GM20431 (cell line): ENCODE measurements around the gene F11.
"Not testable (repeated sequence)": the region's sequence is repeated elsewhere in the genome, so short reads cannot be mapped to it uniquely, and the experiment has no call there.

Experiments
- in situ Hi-C: fragments of 300-500 bp; cut with MseI, MboI; formaldehyde crosslinking; loops from one replicate; pipeline ENCODE4 v1.15.0; 2020; ENCODE audit warnings: low sequenced_read_pairs; ENCODE audit not compliant: unreplicated experiment

F11 gene

DNA sequence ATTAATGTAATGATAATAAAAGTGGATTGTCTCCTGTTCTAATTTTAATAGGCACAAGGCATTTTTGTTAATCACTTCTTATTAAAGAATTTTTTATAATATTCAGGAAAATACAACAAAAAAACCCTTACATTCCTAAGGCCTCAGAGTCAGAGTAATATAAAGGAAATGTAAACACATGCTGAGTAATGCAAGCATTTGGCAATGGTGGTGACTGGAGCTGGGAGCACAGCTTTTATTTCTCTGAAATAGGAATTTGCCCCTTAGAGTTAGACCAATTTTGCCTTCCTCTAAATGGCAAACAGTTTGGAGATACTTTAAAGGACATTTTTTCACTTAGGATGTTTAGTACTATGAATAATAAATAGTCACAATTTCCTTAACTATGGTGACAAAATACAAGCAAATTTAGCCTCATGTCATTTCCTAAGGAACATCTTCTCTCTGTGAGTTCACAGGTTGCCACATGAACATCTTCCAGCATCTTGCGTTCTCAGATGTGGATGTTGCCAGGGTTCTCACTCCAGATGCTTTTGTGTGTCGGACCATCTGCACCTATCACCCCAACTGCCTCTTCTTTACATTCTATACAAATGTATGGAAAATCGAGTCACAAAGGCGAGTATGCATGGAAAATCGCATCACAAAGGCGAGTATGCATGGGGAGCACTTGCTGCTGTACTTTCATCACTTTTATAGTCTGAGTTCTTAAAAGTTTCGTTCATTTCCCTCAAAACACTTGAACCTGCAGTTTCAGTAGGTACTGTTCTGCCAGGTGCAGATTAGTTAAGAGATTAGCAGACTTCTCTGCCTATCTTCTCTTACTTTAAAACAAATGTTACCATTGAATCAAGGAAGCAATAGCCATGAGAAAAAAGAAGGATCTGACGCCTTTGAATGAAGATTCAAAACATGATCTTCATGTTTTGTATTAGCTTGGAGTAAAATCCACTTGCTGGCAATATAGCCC lies 15.9 kb upstream of the F11 start:
- in situ Hi-C loops: no loop called here

DNA sequence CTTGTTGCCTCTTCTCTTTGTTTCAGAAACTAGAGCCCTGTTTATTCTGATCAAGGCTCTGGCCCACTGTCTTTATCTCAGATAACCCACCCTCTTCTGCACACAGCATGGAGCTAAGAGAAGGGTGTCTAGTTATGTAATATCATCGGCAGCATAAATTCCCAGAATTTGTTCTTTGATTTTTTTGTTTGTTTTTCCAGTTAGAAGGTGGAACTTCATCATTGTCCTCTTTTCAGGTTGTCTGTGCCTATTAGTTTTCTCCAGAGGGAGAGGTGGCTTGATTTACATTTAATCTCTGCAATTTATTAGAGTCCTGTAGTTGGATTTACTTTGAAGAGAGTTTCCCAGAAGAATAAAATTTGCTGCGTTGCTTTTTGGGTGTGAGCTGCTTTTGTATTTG lies 15.2 kb upstream of the F11 start:
- in situ Hi-C loops: no loop called here

DNA sequence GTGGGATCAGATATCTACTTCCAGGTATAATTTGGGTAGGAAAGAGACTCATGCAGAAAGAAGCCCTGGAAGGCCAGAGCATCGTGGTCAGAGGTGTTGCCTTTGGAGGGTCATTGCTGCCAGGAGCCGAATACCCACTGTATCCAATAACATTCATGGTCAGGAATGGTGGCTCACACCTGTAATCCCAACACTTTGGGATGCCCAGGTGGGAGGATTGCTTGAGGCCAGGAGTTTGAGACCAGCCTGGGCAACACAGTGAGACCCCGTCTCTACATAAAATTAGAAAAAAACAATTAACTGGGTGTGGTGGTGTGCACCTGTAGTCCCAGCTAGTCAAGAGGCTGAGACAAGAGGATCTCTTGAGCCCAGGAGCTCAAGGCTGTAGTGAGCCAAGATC lies 10.9 kb upstream of the F11 start:
- in situ Hi-C loops: no loop called here

DNA sequence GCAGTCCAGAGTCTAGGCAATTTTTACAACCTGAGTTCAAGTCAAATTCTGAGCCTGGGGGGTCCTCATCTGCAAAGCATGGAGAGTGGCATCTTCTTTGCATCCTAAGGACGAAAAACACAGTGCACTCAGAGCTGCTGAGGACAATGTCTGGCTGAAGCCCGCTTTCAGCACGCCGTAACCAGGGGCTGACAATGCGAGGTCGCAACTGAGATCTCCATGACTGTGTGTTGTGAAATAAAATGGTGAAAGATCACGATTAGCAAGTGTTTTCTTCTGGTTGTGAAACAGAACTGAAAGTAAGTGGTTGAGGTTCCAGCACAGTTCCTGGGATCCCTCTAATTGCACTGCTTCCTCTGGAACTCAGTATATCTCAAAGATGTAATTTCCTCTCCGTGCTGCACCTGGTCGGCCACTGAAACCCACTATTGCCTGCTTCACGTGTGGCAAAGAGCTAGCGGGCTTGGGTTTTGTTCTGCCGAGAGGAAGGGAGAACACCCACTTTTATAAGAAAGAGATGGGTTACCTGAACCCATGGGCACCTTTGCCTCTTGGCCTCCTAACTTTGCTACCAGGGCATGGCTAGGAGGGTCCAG lies 7.7 kb upstream of the F11 start:
- in situ Hi-C loops: no loop called here

DNA sequence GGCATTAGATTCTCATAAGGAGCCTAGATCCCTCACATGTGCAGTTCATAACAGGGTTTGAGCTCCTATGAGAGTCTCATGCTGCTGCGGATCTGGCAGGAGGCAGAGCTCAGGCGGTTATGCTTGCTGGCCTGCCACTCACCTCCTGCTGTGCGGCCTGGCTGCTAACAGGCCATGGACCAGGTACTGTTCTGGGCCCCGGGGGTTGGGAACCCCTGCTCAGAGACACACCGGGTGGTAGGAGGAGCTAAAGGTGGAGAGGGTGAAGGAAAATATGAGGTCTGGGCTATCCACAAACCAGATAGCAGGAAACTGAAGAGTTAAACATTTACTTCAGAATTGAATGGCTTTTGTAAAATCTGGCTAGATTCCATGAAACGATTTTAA lies 5.9 kb upstream of the F11 start:
- in situ Hi-C loops: no loop called here

DNA sequence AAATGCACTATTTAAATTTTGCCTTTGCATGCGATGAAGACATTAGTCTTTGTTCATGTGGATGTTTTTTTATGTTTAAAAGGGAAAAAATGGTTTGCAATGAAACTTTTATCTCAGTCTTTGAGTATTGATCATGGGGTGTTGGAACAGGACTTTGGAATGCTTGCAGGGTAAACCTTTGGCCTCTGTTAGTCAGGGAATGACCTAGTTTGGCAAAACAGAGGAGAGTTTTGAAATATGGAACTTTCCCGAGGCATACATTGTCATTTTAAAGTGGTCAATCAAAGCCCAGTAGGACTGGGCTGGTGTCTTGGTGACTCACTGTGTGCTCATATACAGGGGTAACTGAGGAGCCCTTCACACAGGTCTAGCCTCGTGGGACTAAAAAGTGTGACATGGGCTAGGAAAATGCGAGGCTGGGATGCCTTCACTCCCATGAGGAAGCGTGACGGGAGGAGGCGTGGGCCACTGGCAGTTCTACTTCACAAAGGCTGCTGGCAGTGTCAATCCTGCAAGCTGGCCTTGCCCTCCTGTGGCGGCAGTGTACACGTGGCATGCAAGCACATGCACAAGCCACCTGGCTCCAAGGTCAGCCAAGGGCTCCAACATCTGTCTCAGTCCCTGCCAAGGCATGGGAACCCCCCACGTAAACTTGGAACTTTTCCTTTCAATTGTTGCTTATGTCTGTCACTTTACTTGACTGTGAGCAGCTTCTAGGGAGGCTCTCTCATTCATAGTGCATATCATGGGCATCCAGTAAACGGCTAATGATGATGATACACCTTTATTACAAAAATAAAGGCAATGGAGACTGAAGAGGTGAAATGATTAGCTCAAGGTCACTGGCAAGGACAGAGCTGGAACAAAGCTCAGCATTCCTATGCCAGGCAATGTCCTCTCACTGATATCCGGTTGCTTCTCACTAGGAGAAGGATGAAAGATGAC lies 5.2 kb upstream of the F11 start:
- in situ Hi-C loops: no loop called here

DNA sequence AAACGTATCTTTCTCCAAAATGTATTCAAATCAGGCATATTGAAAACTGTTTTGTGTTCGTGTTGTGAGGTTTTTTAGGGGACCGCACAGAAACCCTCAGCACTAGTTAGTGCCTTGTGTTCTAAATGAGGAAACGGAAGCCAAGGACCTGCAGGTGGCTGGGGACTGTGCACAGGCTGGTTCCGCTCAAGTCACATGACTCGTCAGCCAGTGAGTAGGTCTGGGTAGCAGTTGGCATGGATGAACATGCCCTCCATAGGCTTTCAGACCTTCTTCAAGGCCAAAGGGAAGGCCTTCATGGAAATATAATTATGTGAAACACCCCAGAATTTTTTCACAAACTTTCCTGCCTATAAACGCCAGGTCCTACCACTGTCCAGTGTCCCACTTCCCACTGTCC lies 1.3 kb upstream of the F11 start:
- in situ Hi-C loops: no loop called here

DNA sequence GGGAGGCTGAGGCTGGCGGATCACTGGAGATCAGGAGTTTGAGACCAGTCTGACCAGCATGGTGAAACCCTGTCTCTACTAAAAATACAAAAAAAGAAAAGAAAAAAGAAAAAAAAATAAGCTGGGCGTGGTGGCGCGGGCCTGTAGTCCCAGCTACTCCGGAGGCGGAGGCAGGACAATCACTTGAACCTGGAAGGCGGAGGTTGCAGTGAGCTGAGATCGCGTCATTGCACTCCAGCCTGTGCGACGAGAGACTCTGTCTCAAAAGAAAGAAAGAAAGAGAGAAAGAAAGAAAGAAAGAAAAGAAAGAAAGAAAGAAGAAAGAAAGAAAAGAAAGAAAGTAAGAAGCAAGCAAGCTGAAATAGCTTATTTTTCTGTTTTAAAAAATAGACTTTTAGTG lies 739 bp upstream of the F11 start:
- in situ Hi-C loops: not testable (repeated sequence)

DNA sequence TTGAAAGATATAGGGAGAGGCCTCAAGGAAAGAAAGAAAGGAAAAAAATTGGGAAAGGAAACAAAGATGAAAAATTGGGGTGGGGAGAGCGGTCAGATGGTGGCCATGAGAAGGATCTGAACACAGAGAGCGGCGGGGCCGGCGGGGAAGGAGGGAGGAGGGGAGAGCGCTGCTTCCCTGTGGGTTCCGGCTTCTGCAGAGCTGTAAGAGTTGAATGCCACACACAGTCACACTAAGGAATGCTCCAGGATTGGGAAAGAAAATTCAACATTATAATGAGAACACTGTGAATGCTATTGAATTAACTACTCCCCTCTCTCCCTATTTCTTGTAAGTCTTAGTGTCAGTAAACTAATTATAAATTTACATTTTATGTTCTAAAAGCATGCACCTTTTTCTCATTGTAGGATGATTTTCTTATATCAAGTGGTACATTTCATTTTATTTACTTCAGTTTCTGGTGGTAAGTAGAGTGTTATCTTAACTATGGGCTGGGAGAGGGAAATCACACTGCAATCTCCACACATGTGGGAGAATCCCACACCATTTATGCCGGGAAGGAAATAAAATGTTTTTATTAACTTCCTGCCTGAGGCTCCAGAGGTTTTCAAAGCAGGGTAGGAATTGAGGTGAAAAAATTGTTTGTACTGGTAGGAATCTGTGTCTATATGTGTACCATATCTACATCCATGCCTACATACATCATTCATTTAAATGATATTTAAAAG lies 904 bp downstream of the F11 start:
- in situ Hi-C loops: no loop called here

DNA sequence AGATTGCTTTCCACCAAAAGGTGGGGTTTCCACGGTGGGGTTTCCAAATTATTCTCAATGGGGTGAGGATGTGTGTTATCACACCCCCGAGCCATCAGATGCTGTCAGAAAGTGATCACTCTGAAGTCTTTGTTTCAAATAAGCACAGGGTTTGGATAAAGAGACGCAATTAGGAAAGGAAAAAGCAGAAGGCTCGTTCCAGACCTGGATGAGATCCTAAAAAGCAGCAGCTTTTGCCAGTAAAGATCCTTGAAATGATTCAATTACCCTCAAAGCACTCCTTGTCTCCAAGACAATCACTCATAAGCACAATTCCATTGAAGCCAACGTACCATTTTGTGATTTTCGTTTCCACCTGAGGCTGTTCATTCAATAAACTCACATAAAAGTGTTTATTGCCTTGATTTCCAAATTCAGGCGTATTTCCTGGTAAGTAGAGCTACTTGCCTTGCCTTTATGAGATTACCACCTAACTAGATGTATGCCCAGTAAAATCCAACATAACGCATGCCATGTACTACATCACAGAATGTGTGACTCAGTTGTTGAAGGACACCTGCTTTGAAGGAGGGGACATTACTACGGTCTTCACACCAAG lies 5.2 kb downstream of the F11 start:
- in situ Hi-C loops: no loop called here

DNA sequence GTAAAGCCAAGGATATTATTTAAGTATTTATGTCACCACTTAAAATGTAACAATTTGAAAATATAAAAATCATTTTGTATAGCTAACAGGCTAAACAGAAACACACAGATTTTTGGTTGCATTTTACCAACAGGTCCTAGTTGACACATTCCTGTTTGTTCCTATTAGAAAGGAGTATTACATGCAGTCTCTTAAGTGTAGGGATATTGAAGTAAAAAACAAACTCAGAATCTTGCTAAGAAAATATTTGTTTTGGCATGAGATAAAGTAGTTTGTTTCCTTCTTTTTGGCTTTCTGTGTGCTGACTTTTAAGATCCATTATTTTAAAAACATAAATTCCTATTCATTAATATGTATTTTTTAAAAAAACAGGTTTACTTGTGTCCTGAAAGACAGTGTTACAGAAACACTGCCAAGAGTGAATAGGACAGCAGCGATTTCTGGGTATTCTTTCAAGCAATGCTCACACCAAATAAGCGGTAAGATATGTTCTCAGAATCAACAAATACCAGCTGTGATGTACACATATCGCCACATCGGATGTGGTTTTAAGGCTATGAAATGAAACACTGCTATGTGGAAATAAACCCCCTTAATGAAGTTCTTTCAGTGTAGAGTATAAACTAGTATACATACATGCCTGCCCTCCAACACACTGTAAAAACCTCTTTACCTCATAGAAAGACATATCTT lies 6.9 kb downstream of the F11 start:
- in situ Hi-C loops: no loop called here

DNA sequence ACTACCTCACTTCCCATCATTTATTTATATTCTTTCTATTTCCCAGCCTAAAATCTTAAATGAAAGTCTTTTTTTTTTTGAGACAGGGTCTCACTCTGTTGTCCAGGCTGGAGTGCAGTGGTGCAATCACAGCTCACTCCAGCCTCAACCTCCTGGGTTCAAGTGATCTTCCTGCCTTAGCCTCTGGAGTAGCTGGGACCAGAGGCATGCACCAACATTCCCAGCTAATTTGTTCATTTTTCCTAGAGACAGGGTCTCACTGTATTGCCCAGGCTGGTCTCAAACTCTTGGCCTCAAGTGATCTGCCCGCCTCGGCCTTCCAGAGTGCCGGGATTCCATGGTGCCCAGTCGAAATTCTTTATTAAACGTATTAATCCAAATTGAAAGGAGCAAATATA lies 7.4 kb downstream of the F11 start:
- in situ Hi-C loops: not testable (repeated sequence)

DNA sequence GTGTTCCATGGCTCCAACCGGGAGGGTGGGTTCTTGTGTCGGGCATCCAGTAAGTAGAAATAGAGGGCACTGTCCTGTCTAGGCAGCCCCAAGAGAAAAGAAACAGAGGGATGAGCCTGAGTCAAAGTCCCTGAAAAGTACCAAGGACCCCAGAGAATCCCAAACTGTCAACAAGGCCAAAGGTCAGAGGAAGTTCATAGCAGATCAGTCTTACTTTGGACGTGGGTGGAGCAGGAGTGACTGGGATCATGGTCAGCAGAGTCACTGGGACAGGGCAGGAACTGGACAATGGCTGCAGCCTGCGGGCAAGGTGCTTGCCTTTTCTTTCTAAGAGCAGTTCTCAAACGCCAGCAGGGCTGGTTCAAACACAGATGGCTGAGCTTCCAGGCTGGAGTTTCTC lies 17.3 kb downstream of the F11 start:
- in situ Hi-C loops: loop anchor here (25.0 kb wide), 1 partner anchor 304 kb away; no protein-coding TSS in a partner anchor

DNA sequence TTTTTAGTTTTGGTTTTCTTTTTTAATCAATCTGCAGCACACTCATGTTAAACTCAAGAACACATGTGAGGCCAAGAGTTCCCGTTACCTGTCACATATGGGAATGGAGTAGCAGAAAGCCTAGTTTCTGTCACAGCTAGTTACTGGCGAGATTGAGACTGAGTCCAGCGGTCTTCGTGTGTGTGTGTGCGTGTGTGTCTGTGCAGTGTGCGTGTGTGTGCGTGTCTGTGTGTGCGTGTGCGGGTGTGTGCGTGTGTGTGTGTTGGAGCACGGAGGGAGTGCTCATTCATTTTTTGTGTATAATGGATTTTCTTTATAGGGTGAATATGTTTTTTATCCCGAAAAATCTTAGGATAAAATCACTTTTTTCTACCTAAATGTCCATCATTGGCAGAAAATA lies 19.2 kb downstream of the F11 start:
- in situ Hi-C loops: loop anchor here (25.0 kb wide), 1 partner anchor 302 kb away; no protein-coding TSS in a partner anchor

DNA sequence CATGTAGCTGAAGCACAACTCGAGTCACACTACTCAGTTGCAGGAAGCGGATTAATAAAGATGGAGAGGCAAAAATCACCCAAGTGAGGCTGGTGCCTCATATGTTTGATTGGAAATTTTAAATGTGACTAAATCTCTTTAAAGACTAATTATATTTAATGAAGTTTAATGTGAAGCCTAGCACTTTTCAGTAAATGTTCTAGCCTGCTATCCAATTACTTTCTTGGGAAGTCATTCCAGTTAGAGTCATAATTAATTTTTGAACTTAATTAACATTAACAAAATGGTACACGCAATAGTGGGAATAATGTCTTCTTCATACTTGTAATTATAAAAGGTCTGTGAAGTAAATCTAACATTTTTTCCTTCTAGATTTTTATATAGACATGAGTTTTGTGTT lies 20.6 kb downstream of the F11 start:
- in situ Hi-C loops: loop anchor here (25.0 kb wide), 1 partner anchor 301 kb away; no protein-coding TSS in a partner anchor

DNA sequence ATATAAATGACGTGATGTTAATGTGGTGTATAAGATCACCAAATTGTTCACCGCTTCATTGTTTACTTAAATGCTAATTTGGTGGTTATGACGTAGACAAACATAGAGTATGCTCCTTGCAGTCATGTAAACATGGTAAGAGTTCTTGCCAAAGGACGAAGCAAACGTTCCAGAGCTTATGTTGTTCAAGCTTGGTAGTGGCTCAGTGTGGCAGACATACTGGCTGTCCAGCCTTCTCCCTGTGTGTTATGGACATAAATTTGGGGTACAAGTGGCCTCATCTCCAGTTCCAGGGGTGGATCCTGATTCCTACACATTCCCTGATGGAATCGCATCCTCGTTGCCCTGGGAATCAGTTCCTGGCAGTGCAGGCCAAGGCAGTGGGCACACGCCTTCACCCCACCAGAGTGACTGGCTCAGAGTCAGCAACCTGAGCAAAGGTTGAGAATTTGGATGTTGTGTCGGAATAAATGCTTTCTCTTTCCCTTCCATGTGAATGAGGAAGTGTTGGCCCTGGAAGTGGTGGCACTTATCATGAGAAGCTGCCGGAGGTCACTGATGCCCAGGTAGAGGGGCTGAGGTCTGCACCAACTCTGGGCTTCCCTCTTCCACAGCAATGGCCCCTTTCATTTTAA lies 25.4 kb downstream of the F11 start:
- in situ Hi-C loops: loop anchor here (25.0 kb wide), 1 partner anchor 296 kb away; no protein-coding TSS in a partner anchor

DNA sequence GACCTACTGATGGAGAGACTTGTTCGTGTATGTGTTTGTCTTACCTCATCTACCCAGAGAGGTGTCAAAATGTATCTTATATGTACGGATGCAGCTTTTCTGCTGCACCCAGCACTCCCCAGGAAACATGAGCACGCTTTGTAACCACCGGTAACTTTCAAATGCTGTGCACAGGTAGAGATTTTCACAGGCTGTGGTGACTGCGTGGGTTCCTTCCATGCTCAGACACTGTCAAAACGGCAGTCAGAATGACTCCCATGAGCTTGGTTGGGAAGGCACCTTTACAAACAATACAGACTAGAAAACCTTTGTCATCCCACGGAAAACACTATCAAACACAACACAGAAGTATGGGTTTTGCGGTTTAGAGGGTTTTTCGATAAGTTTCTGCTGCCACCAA lies 28.2 kb downstream of the F11 start:
- in situ Hi-C loops: loop anchor here (25.0 kb wide), 1 partner anchor 293 kb away; no protein-coding TSS in a partner anchor

DNA sequence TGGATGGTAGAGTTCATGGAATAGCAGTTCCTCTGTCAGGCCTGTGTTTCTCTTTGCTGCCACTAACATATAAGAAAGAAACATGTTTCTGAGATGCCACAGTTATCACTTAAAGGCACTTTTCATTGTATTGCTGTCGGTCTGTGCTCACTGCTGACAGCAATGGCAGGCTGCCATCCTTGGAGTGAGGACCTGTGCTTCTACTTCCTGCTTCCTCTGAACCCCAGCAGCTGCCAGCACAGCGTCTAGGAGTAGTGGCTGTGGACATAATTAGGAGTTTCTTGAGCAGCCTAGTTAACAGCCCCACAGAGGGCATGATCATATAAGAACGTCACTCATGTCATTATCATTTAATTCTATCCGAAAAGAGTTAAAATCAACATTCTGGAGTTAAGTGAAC lies 30.5 kb downstream of the F11 start:
- in situ Hi-C loops: loop anchor here (25.0 kb wide), 1 partner anchor 291 kb away; no protein-coding TSS in a partner anchor
